ENCODE data around the gene TTC23.

TTC23 gene

GRCh38 chr15:99134317-99134821, 115.0 kb downstream of the TTC23 start:
- no peak for DNase-seq

- no peak for DNase-seq
Measured at GRCh38 chr15:99132634-99133287, 116.6 kb downstream of the TTC23 start.

DNA sequence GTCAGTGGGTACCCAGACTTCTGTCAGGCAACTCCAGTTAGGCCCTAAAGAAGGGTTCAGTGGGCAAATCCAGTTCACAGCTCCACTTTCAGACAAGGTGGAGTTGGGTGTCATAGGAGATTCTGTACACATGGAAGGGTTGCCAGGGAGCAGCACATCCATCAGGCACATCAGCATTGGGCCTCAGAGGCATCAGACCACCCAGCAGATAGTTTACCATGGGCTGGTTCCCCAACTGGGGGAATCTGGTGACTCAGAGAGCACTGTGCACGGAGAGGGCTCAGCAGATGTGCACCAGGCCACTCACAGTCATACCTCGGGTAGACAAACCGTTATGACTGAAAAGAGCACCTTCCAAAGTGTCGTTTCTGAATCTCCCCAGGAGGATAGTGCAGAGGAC, 117.3 kb downstream of the TTC23 start:
- DNase-seq = peak; percentile 49

- peak; percentile 48 for DNase-seq
Measured at GRCh38 chr15:99131441-99132023, 117.8 kb downstream of the TTC23 start.

DNA sequence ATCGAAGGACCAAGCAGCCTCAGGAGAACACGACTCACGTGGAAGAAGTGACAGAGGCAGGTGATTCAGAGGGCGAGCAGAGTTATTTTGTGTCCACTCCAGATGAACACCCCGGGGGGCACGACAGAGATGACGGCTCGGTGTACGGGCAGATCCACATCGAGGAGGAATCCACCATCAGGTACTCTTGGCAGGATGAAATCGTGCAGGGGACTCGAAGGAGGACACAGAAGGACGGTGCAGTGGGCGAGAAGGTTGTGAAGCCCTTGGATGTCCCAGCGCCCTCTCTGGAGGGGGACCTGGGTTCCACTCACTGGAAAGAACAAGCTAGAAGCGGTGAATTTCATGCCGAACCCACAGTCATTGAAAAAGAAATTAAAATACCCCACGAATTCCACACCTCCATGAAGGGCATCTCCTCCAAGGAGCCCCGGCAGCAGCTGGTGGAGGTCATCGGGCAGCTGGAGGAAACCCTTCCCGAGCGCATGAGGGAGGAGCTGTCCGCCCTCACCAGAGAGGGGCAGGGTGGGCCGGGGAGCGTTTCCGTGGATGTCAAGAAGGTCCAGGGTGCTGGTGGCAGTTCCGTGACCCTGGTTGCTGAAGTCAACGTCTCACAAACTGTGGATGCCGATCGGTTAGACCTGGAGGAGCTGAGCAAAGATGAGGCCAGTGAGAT, 118.5 kb downstream of the TTC23 start:
- DNase-seq = no peak

DNA sequence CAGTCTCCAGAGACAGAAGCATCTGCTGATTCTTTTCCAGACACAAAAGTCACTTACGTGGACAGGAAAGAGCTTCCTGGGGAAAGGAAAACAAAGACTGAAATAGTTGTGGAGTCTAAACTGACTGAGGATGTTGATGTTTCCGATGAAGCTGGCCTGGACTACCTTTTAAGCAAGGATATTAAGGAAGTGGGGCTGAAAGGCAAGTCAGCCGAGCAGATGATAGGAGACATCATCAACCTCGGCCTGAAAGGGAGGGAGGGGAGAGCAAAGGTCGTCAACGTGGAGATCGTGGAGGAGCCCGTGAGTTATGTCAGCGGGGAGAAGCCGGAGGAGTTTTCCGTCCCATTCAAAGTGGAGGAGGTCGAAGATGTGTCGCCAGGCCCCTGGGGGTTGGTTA, 119.1 kb downstream of the TTC23 start:
- DNase-seq = no peak

GRCh38 chr15:99129644-99130043, 119.7 kb downstream of the TTC23 start:
- peak; percentile 12 for DNase-seq

DNA sequence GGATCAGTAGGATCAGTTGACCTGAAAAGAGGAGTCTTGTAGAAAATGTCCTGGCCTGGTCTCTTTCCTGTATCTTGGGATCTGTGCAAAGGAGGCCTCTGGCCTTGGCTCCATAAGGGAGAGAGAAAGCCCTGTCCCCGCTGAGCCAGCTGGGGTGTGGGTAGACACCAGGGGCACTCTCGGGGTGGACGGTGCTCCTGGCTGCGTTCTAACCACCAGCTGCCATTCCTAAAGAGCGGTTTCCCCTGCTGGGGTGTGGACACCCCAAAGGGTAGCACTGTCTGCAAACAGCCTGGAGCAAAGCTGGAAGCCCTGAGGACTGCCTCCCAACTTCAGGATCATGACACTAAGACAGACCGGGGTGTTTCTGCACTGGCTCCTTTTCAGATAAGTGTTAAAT, 121.0 kb downstream of the TTC23 start:
- no peak for DNase-seq

DNA sequence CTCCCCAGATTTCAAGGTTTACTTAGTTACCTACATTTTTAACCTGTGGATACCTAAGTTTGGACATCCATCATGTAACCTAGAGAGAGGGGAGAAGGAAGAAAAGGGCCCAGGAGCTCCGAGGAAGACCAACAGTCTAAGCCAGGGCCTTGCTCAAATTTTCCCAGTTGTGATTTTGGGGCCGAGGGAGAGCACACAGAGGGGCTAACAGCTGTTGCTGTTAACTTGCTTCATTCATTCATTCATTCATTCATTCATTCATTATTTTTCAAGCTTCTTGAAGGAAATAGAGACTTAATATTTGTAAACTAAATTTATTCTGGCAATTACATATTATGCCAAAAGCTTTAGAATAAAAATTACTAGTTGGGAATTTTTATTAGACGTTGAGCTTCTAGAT, 121.6 kb downstream of the TTC23 start:
- no peak for DNase-seq

- no peak for DNase-seq
Measured at GRCh38 chr15:99126930-99127329, 122.5 kb downstream of the TTC23 start.

GRCh38 chr15:99126131-99126588, 123.2 kb downstream of the TTC23 start:
- DNase-seq = no peak

DNA sequence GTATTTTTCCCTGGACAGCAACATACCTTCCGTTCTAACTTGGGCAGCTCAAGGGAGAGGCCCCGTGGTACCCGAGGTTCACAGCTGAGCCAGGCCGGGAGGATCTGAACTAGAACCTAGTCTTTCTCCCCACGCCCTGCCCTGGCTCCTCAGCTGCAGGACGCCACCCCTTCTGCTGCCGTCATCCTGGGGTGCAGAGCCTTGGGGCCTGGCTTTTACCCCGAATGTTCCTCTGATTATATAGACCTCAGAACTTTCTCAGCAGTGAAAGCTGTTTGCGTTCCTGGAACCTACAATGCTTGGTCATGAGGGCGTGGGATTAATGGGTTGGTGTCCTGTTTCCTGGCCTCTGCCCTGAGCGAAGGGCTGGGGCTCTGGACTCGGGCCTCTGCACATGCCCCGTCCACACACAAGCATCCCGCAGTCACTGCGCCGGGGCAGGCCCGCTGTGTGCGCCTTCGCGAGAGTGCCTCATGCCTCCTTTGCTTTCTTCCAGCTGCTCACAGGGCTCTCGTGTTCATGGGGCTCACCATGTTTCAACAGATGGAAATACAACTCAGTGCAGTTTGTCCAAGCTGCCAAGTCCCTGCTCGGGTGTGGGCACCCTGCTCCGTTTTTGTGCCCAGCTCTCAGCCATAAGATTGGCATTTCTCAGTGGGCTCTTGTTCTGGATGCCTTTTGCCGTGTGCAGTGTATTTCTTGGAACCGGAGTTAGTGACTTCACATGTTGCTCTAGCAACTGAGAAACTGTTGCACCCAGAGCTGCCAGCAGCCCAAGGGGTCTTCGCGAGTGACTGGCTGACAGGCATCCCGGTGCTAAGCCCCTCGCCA, 124.1 kb downstream of the TTC23 start:
- DNase-seq = no peak

GRCh38 chr15:99124641-99125040, 124.7 kb downstream of the TTC23 start:
- no peak for DNase-seq

- peak; percentile 99 for DNase-seq
Measured at GRCh38 chr15:99123713-99124451, 125.5 kb downstream of the TTC23 start.

DNA sequence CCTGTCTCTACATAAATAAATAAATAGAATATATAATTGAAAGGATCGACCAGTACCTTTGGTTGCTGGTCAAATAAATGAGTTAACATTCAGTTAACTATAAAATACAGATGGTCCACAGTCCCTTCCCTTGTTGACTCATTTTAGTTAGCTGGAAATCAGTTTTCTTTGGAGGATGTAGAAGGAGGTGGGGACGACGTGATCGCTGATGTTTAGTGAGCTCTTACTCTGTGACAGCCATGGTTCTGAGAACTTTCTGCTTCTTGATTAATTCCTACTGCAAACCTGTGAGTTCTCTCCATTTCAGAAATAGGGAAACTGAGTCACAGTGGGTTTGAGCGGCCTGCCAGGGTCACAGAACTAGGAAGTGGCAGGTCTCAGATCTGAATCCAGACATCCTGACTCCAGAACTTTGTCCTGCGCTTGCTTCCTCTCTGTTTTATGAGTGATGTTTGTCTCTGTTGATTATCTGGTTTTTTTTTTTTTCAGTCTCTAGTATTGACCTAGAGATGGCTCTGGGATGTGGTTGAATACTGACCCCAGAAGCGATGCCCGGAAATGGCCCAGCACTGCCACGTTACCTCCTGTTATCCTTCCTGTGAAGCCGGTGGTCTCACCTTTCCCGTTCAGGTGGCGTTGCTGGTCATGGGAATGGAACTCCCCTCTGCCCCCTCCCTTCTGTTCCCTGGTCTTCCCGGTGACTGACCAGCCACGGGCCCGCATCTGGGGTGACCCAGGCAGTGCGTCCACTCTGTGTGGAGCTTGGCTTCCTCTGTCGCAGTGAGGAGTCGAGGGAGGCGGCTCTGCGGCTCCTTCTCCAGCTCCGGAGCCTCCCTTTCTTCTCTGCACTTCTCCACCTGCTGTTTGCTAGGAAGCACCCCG, 126.3 kb downstream of the TTC23 start:
- DNase-seq = no peak

GRCh38 chr15:99121691-99122410, 127.5 kb downstream of the TTC23 start:
- DNase-seq = no peak

- no peak for DNase-seq
Measured at GRCh38 chr15:99121207-99121606, 128.2 kb downstream of the TTC23 start.

DNA sequence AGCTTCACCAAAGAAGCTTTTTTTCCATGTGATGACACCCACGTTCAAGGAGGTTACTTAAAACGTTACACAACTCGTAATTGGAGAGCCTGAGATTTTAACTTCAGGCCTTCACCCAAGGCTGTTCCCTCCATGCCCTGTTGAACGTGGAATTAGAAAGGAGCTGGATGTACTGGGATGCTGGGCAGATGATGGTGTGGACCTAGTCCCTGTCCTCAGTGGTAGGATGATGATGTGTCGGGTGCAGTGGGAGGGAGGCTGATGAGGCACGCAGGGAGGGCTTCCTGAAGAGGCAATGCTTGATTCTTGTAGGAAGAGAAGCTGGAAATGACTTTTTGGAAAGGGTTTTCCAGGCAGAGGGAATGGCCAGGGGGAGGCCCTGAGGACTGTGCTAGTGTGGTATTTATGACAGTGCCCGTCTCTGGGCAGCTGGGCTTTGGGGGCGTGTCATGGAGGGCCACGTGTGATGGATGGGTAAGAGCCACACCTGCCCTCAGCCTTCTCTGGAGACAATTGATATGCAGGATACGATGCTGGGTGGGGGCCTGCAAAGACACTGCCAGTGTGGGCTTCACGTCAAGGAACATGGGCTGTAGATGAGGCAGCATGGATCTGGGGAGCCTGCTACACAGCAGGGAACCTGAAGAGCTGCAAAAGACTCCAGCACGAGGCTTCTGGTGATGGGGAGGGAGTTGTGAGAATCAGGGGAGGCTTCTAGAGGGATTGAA, 129.2 kb downstream of the TTC23 start:
- DNase-seq = peak; percentile 40

GRCh38 chr15:99118801-99119546, 130.4 kb downstream of the TTC23 start:
- peak; percentile 42 for DNase-seq
